IPS-18a (cell line): ENCODE measurements around the gene FMOD.

Source experiments
- H3K27ac ChIP-seq: one replicate; pipeline ENCODE4 v1.5.1; 2013; ENCODE audit warnings: low read length
- H3K27me3 ChIP-seq: one replicate; pipeline ENCODE4 v1.6.1; 2013; ENCODE audit warnings: mild to moderate bottlenecking, low read length; ENCODE audit not compliant: control insufficient read depth, insufficient read depth
- H3K36me3 ChIP-seq: one replicate; pipeline ENCODE4 v1.6.1; 2013; ENCODE audit warnings: low read depth, low read length; ENCODE audit not compliant: control insufficient read depth
- H3K4me1 ChIP-seq: one replicate; pipeline ENCODE4 v1.6.1; 2013; ENCODE audit warnings: low read depth, low read length; ENCODE audit not compliant: control insufficient read depth
- H3K4me3 ChIP-seq: one replicate; pipeline ENCODE4 v1.5.1; 2013; ENCODE audit warnings: low read length
- H3K9ac ChIP-seq: one replicate; pipeline ENCODE4 v1.6.1; 2013; ENCODE audit warnings: mild to moderate bottlenecking, low read length, moderate library complexity
- H3K9me3 ChIP-seq: one replicate; pipeline ENCODE4 v1.6.1; 2013; ENCODE audit warnings: low read depth, low read length; ENCODE audit not compliant: control insufficient read depth

Gene FMOD

GRCh38 chr1:203351037-203351625 is at the start of gene FMOD:
TSS of gene FMOD (minus strand) at chr1:203351122. CDS start at chr1:203348270, 2,852 bp downstream.
- no peaks in the 10 kb centered on the region for H3K4me1 ChIP-seq
- H3K27me3 ChIP-seq = no peaks in the 10 kb centered on the region
- H3K27ac ChIP-seq = no peak within 1 kb of the TSS
- no peaks in the 10 kb centered on the region for H3K36me3 ChIP-seq
- no peaks in the 10 kb centered on the region for H3K9me3 ChIP-seq
- H3K4me3 ChIP-seq = no peak within 1 kb of the TSS
- no peak within 1 kb of the TSS for H3K9ac ChIP-seq

GRCh38 chr1:203396595-203397194 is 45.8 kb upstream of the FMOD start:
- H3K4me1 ChIP-seq = no peaks in the 10 kb centered on the region
- no peak overlapping the region for H3K27ac ChIP-seq
- no peaks in the 10 kb centered on the region for H3K27me3 ChIP-seq
- H3K9ac ChIP-seq = no peak overlapping the region
- peaks cover 4% of the 10 kb centered on the region for H3K9me3 ChIP-seq
- no peaks in the 10 kb centered on the region for H3K36me3 ChIP-seq
- H3K4me3 ChIP-seq = no peak overlapping the region

- Histone ChIP-seq H3K9ac (no peak overlapping the region), H3K36me3 (no peaks in the 10 kb centered on the region), H3K9me3 (peaks cover 4% of the 10 kb centered on the region), H3K4me1 (no peaks in the 10 kb centered on the region), H3K27ac (no peak overlapping the region), H3K27me3 (no peaks in the 10 kb centered on the region), H3K4me3 (no peak overlapping the region)
Observed at GRCh38 chr1:203395751-203396150, 44.8 kb upstream of the FMOD start.

- Histone ChIP-seq H3K27ac (no peak overlapping the region), H3K9ac (no peak overlapping the region), H3K9me3 (peaks cover 4% of the 10 kb centered on the region), H3K4me1 (no peaks in the 10 kb centered on the region), H3K27me3 (no peaks in the 10 kb centered on the region), H3K36me3 (no peaks in the 10 kb centered on the region), H3K4me3 (no peak overlapping the region)
Observed at GRCh38 chr1:203390298-203390697, 39.4 kb upstream of the FMOD start.

GRCh38 chr1:203388683-203389082 is 37.8 kb upstream of the FMOD start:
- Histone ChIP-seq H3K4me1 (no peaks in the 10 kb centered on the region), H3K9ac (no peak overlapping the region), H3K27me3 (no peaks in the 10 kb centered on the region), H3K9me3 (peaks cover 4% of the 10 kb centered on the region), H3K4me3 (no peak overlapping the region), H3K36me3 (no peaks in the 10 kb centered on the region), H3K27ac (no peak overlapping the region)

- no peaks in the 10 kb centered on the region for H3K4me1 ChIP-seq
- H3K4me3 ChIP-seq = no peak overlapping the region
- H3K9me3 ChIP-seq = no peaks in the 10 kb centered on the region
- no peaks in the 10 kb centered on the region for H3K27me3 ChIP-seq
- no peak overlapping the region for H3K27ac ChIP-seq
- no peaks in the 10 kb centered on the region for H3K36me3 ChIP-seq
- H3K9ac ChIP-seq = no peak overlapping the region
Observed at GRCh38 chr1:203382026-203382425, 31.1 kb upstream of the FMOD start.

- Histone ChIP-seq H3K4me1 (no peaks in the 10 kb centered on the region), H3K4me3 (no peak overlapping the region), H3K9ac (no peak overlapping the region), H3K36me3 (no peaks in the 10 kb centered on the region), H3K27ac (no peak overlapping the region), H3K9me3 (no peaks in the 10 kb centered on the region), H3K27me3 (no peaks in the 10 kb centered on the region)
Observed at GRCh38 chr1:203381151-203381751, 30.3 kb upstream of the FMOD start.

- H3K36me3 ChIP-seq = no peaks in the 10 kb centered on the region
- H3K27me3 ChIP-seq = no peaks in the 10 kb centered on the region
- no peaks in the 10 kb centered on the region for H3K9me3 ChIP-seq
- H3K9ac ChIP-seq = no peak overlapping the region
- no peaks in the 10 kb centered on the region for H3K4me1 ChIP-seq
- no peak overlapping the region for H3K27ac ChIP-seq
- no peak overlapping the region for H3K4me3 ChIP-seq
Observed at GRCh38 chr1:203380420-203381150, 29.7 kb upstream of the FMOD start.

- H3K4me1 ChIP-seq = no peaks in the 10 kb centered on the region
- H3K36me3 ChIP-seq = no peaks in the 10 kb centered on the region
- no peaks in the 10 kb centered on the region for H3K9me3 ChIP-seq
- no peak overlapping the region for H3K4me3 ChIP-seq
- no peak overlapping the region for H3K27ac ChIP-seq
- no peak overlapping the region for H3K9ac ChIP-seq
- H3K27me3 ChIP-seq = no peaks in the 10 kb centered on the region
Observed at GRCh38 chr1:203379825-203380224, 28.9 kb upstream of the FMOD start.

GRCh38 chr1:203378556-203379245 is 27.8 kb upstream of the FMOD start:
- no peak overlapping the region for H3K9ac ChIP-seq
- no peaks in the 10 kb centered on the region for H3K9me3 ChIP-seq
- H3K4me3 ChIP-seq = no peak overlapping the region
- H3K4me1 ChIP-seq = no peaks in the 10 kb centered on the region
- H3K36me3 ChIP-seq = no peaks in the 10 kb centered on the region
- H3K27me3 ChIP-seq = no peaks in the 10 kb centered on the region
- H3K27ac ChIP-seq = no peak overlapping the region

- no peaks in the 10 kb centered on the region for H3K9me3 ChIP-seq
Observed at GRCh38 chr1:203373991-203374390, 23.1 kb upstream of the FMOD start.

More at GRCh38 chr1:203373991-203374390, 23.1 kb upstream of the FMOD start:
- H3K36me3 ChIP-seq = no peaks in the 10 kb centered on the region
- no peaks in the 10 kb centered on the region for H3K4me1 ChIP-seq
- no peaks in the 10 kb centered on the region for H3K27me3 ChIP-seq
- no peak overlapping the region for H3K9ac ChIP-seq
- H3K4me3 ChIP-seq = no peak overlapping the region
- H3K27ac ChIP-seq = no peak overlapping the region
